Measurements from ENCODE around the gene METTL21A. TPM values are rescaled to one million over a fixed set of nuclear protein-coding genes. Genes with fewer than 3 reads are reported as not detected.
A peak's percentile ranks its signal among the peaks of the same experiment; 100 is the strongest.

METTL21A gene
- total RNA-seq (10 to 100 TPM; 10.2 to 27.6 (median 14.6) TPM), polyA plus RNA-seq (10 to 100 TPM; 13.3 to 27.4 TPM)
- long read RNA-seq, donor 1, full-length matches to known transcripts, result 11 of 17 reads
- long read RNA-seq, donor 1, partial matches to known transcripts, result 3 of 17 reads
- long read RNA-seq, donor 1, other reads (novel, unspliced or antisense), result 3 of 17 reads
- long read RNA-seq, donor 2, full-length matches to known transcripts, result 52 of 68 reads
- long read RNA-seq, donor 2, partial matches to known transcripts, result 6 of 68 reads
- long read RNA-seq, donor 2, other reads (novel, unspliced or antisense), result 10 of 68 reads
- long read RNA-seq, donor 3, full-length matches to known transcripts, result 15 of 29 reads
- long read RNA-seq, donor 3, partial matches to known transcripts, result 6 of 29 reads
- long read RNA-seq, donor 3, other reads (novel, unspliced or antisense), result 8 of 29 reads

GRCh38 chr2:207625014-207625907 lies at the start of gene METTL21A:
Gene METTL21A, minus strand, starts transcription at chr2:207625394. Its CDS starts 1,019 bp downstream, at chr2:207624375.
- DNase-seq, result peak; percentile 89 to 95 (median 92)
- ATAC-seq, result peak; percentile 82 to 96 (median 90)

GRCh38 chr2:207674826-207675225 lies 49.6 kb upstream of the METTL21A start:
- no peaks in the 10 kb centered on the region for H3K36me3 ChIP-seq
- intact Hi-C loops (cut with DNase I), result no loop called here
- H3K4me1 ChIP-seq, result peaks cover 0 to 16% (median 6%) of the 10 kb centered on the region in 12 donors
- H3K9me3 ChIP-seq, result no peaks in the 10 kb centered on the region
- H3K27me3 ChIP-seq, result peaks cover 0 to 3% (median 0%) of the 10 kb centered on the region in 9 donors
- ATAC-seq (no peak), DNase-seq (no peak)
- no peak overlapping the region for H3K4me3 ChIP-seq
- 77 to 82% (median 80%) methylated on average over 2 of the region's 2 CpGs for WGBS, 4 donors
- no peak for TF ChIP-seq CTCF (IDR thresholded peaks at IDR 0.05)
- TF ChIP-seq POLR2A (IDR thresholded peaks at IDR 0.05), result no peak
- no peak overlapping the region for H3K27ac ChIP-seq

More at GRCh38 chr2:207625014-207625907, at the start of gene METTL21A:
- Histone ChIP-seq H3K4me3 (peak within 1 kb of the TSS; percentile 60 to 98 (median 92)), H3K27ac (peak within 1 kb of the TSS; percentile 87 to 99 (median 94)), H3K27me3 (no peaks in the 10 kb centered on the region), H3K9me3 (no peaks in the 10 kb centered on the region), H3K36me3 (peaks cover 0 to 17% (median 11%) of the 10 kb centered on the region in 9 donors), H3K4me1 (peaks cover 0 to 41% (median 15%) of the 10 kb centered on the region in 12 donors)
- intact Hi-C loops (cut with DNase I), result loop anchor here (1.0 to 10.0 kb wide), 13 partner anchors 86 to 460 kb away; partner anchors contain the start of genes CCNYL1 (in 10 of the 10), CREB1 (in 2 of the 10), PLEKHM3 (in 2 of the 10) and KLF7 (in 1 of the 10)
- TF ChIP-seq POLR2A (IDR thresholded peaks at IDR 0.05), result peak; percentile 25 to 86
- peak in 11 of 12 donors; percentile 6 to 61 (median 36) for TF ChIP-seq CTCF (IDR thresholded peaks at IDR 0.05)
- WGBS, 4 donors, result 0 to 1% (median 1%) methylated on average over 29 to 92 of the region's 92 CpGs

- peaks cover 0 to 16% (median 6%) of the 10 kb centered on the region in 12 donors for H3K4me1 ChIP-seq
- H3K27ac ChIP-seq, result no peak overlapping the region
- no peaks in the 10 kb centered on the region for H3K27me3 ChIP-seq
- H3K36me3 ChIP-seq, result no peaks in the 10 kb centered on the region
- ATAC-seq (no peak), DNase-seq (no peak)
- intact Hi-C loops (cut with DNase I), result no loop called here
- TF ChIP-seq CTCF (IDR thresholded peaks at IDR 0.05), result no peak
- TF ChIP-seq POLR2A (IDR thresholded peaks at IDR 0.05), result no peak
- no peak overlapping the region for H3K4me3 ChIP-seq
- no peaks in the 10 kb centered on the region for H3K9me3 ChIP-seq
Measured at GRCh38 chr2:207674266-207674774, 49.1 kb upstream of the METTL21A start.

All from heart left ventricle (tissue), 16 donors.